NCI-H1105 treated with DMSO at 0.1 percent for 48 hours (cell line): ENCODE data around the gene HAGH.

Source experiments
- DNase-seq: peaks from one replicate; lab custom pipeline; 2025; lab: John Stamatoyannopoulos, UW

The HAGH gene

GRCh38 chr16:1762196-1762878, 64.3 kb downstream of the HAGH start:
- no peak for DNase-seq

- no peak for DNase-seq
These were observed 64.9 kb downstream of the HAGH start for GRCh38 chr16:1761751-1762150.

- no peak for DNase-seq
These were observed 65.7 kb downstream of the HAGH start for GRCh38 chr16:1760911-1761310.

- no peak for DNase-seq
These were observed 67.1 kb downstream of the HAGH start for GRCh38 chr16:1759511-1759910.

- DNase-seq, result no peak
These were observed 67.7 kb downstream of the HAGH start for GRCh38 chr16:1758923-1759322.

- no peak for DNase-seq
These were observed 68.7 kb downstream of the HAGH start for GRCh38 chr16:1757714-1758461.
